Measurements from ENCODE around the gene IL31RA.

Gene IL31RA

GRCh38 chr5:55823151-55823796 is 27.9 kb upstream of the IL31RA start:
- no peak overlapping the region for H3K4me3 ChIP-seq (ENCODE audit: low read depth, low read length)
- TF ChIP-seq CTCF (IDR thresholded peaks at IDR 0.05; ENCODE audit: low read depth, low read length) = no peak
- no peak for DNase-seq (ENCODE audit: low read depth, low spot score)
- in situ Hi-C loops (cut with HindIII; ENCODE audit: low sequenced_read_pairs) = no loop called here

DNA sequence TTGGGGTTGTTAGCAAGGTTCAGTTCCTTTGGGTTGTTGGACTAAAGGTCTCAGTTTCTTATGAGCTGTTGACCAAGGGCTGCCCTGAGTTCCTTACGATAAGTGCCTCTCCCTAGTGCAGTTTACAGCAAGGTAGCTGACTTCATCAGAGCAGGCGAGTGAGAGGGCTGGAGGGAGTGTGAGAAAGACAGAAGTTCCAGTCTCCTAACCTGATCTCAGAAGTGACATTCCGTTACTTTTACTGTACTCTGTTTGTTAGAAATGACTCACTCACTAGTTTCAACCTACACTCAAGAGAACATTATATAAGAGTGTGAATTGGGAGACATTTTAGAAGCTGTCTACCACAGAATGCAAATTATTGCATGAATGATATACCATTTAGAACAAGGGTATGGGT is 21.2 kb upstream of the IL31RA start:
- no peak for TF ChIP-seq CTCF (IDR thresholded peaks at IDR 0.05; ENCODE audit: low read depth, low read length)
- DNase-seq (ENCODE audit: low read depth, low spot score) = no peak
- in situ Hi-C loops (cut with HindIII; ENCODE audit: low sequenced_read_pairs) = no loop called here

DNA sequence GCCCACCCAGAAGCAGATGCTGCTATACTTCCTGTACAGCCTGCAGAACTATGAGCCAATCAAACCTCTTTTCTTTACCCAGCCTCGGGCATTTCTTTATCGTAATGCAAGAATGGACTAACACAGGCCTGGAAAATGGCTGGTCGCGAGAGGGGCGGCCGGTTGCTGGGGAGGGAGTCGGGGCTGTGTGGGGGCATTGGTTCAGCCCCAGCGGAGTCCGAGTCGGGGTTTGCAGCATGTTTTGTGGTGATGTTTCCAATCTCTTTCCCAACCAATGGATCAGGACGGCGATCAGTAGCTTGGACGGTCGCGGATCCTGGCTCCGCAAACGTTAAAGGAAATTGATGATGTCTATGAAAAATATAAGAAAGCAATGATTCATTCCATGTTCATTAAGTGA is 18.7 kb upstream of the IL31RA start:
- no peak for TF ChIP-seq CTCF (IDR thresholded peaks at IDR 0.05; ENCODE audit: low read depth, low read length)
- H3K4me3 ChIP-seq (ENCODE audit: low read depth, low read length) = no peak overlapping the region
- in situ Hi-C loops (cut with HindIII; ENCODE audit: low sequenced_read_pairs) = no loop called here
- no peak for DNase-seq (ENCODE audit: low read depth, low spot score)

More for the DNA sequence above, 21.2 kb upstream of the IL31RA start:
- no peak overlapping the region for H3K4me3 ChIP-seq (ENCODE audit: low read depth, low read length)

DNA sequence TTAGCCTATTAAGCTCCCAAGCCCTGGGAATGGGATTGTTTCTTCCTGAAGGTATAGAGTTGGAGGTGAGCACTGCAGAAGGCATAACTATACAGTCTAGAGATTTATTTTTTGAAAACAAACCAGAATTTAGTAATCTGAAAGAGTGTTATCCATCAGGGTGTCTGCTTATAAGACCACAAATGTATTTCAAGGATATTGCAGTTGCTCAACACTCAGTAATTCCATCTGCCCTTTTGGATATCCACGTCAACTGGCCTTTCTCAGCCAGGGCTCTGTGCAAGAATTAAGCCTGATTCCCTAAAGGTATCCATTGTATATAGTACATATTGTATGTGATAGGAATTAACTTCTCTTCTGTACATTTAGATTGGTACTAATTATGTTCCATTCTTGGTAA is 15.0 kb upstream of the IL31RA start:
- in situ Hi-C loops (cut with HindIII; ENCODE audit: low sequenced_read_pairs) = no loop called here
- no peak for DNase-seq (ENCODE audit: low read depth, low spot score)

DNA sequence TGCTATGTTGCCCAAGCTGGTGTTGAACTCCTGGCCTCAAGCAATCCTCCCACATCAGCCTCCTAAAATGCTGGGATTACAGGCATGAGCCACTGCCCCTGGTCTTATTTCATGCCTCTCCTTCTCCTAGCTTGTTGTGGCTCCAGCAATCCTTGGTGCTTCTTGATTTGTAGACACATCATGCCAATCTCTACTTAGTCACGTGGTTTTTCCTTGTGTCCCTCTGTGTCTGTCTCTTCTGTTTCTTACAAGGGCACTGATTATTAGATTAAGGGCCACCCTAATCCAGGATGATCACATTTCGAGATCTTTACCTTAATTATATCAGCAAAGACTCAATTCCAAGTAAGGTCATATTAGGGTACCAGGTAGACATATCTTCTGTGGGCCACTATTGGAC is 9.2 kb upstream of the IL31RA start:
- in situ Hi-C loops (cut with HindIII; ENCODE audit: low sequenced_read_pairs) = no loop called here

More for the DNA sequence above, 15.0 kb upstream of the IL31RA start:
- H3K4me3 ChIP-seq (ENCODE audit: low read depth, low read length) = no peak overlapping the region
- no peak for TF ChIP-seq CTCF (IDR thresholded peaks at IDR 0.05; ENCODE audit: low read depth, low read length)

DNA sequence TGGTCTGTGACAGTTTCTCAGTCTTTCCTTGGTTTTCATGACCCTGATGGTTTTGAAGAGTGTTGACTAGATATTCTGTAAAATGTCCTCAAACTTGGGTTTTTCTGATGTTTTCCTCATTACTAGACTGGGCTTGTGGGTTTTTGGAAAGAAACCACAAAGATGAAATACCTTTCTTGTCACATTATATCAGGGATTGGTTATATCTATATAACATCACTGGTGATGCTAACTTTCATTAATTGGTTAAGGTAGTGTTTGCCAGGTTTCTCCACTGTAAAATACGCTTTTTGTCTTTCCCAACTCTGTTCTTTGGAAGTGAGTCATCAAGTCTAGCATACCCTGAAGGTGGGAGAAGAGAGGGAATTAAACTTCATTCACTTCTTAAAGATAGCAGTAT is 3.3 kb upstream of the IL31RA start:
- no peak for TF ChIP-seq CTCF (IDR thresholded peaks at IDR 0.05; ENCODE audit: low read depth, low read length)
- in situ Hi-C loops (cut with HindIII; ENCODE audit: low sequenced_read_pairs) = no loop called here
- no peak overlapping the region for H3K4me3 ChIP-seq (ENCODE audit: low read depth, low read length)
- peak; percentile 49 for DNase-seq (ENCODE audit: low read depth, low spot score)

More for the DNA sequence above, 9.2 kb upstream of the IL31RA start:
- H3K4me3 ChIP-seq (ENCODE audit: low read depth, low read length) = no peak overlapping the region
- no peak for TF ChIP-seq CTCF (IDR thresholded peaks at IDR 0.05; ENCODE audit: low read depth, low read length)
- DNase-seq (ENCODE audit: low read depth, low spot score) = no peak

Measured in astrocyte of the spinal cord (primary cell).